Heart right ventricle (tissue), 16 donors: Measurements from ENCODE around the gene GOLGA2. TPM values are rescaled to one million over a fixed set of nuclear protein-coding genes. Genes with fewer than 3 reads are reported as not detected.

Experiments used
- ATAC-seq, 8 donors: fragments of 200-7000 bp; cut with Tn5 transposase; one replicate each; pipeline ENCODE4 v1.9.1; 2020; ENCODE audit warnings: mild to moderate bottlenecking in 8 of 8, moderate library complexity in 8 of 8, moderate number of reproducible peaks in 1 of 8
- DNase-seq, 2 donors: peaks; one replicate each; pipeline ENCODE4 v3.0.0-alpha.2; 2020
- H3K27ac ChIP-seq, 10 donors: fragments of 200-600 bp; sonication (generic) in 2 of 10; one replicate each; pipeline versions ENCODE4 v1.5.0 to v1.8.0; 2020 to 2022; ENCODE audit warnings: mild to moderate bottlenecking in 3 of 10
- H3K27me3 ChIP-seq, 7 donors: fragments of 200-600 bp; one replicate each; pipeline ENCODE4 v1.8.0; 2021 to 2022; ENCODE audit warnings: mild to moderate bottlenecking in 2 of 7
- H3K36me3 ChIP-seq, 9 donors: fragments of 200-600 bp; sonication (generic) in 1 of 9; one replicate each; pipeline versions ENCODE4 v1.5.0 to v1.8.0; 2020 to 2022; ENCODE audit warnings: mild to moderate bottlenecking in 2 of 9
- H3K4me1 ChIP-seq, 9 donors: fragments of 200-600 bp; sonication (generic) in 1 of 9; one replicate each; pipeline versions ENCODE4 v1.5.0 to v1.8.0; 2020 to 2022; ENCODE audit warnings: mild to moderate bottlenecking in 4 of 9
- H3K4me3 ChIP-seq, 10 donors: fragments of 200-600 bp; sonication (generic) in 2 of 10; one replicate each; pipeline versions ENCODE4 v1.5.0 to v1.8.0; 2020 to 2022; ENCODE audit warnings: mild to moderate bottlenecking in 7 of 10, moderate library complexity in 2 of 10
- H3K9me3 ChIP-seq, 11 donors: fragments of 200-600 bp in 10 of 11; sonication (generic) in 2 of 11; one replicate each; pipeline versions ENCODE4 v1.5.0 to v1.8.0; 2013 to 2022; ENCODE audit warnings: mild to moderate bottlenecking in 2 of 11, control low read depth in 1 of 11, moderate library complexity in 1 of 11
- CTCF ChIP-seq, 9 donors: fragments of 200-600 bp; sonication (generic) in 2 of 9; IDR thresholded peaks; one replicate each; pipeline versions ENCODE4 v1.5.0 to v1.8.0; 2021 to 2022; ENCODE audit warnings: antibody characterized with exemption in 9 of 9, mild to moderate bottlenecking in 5 of 9, moderate library complexity in 1 of 9
- WGBS, 2 donors: extraction: QIAGEN DNeasy Blood & Tissue Kit; methylation state at CpG; one replicate each; pipeline ENCODE4 v1.1.7; 2013; ENCODE audit warnings: inconsistent platforms in 1 of 2; 5-methylcytosine and 5-hydroxymethylcytosine counted together
- intact Hi-C, 10 donors: fragments of 100-400 bp; cut with DNase I; formaldehyde crosslinking; loops; one replicate each; pipeline versions ENCODE4 v1.11.1 to v1.14.2; 2022
- polyA plus RNA-seq, 2 donors: library from polyadenylated mRNA; stranded (reverse); fragments of 200-250 nt; gene quantifications; one replicate each; pipeline ENCODE4 v1.2.3, GENCODE V29; 2013
- total RNA-seq, 10 donors: library from RNA; stranded (reverse); fragmentation: NEBNext Ultra II Directional in 3 of 10; extraction: Animal tissue kit (Norgen Biotek cat#: 25700) in 3 of 10; gene quantifications; one replicate each; pipeline versions ENCODE4 v1.2.1 to v1.2.4, GENCODE V29; 2021 to 2023
- donor health status: Arrhythmogenic right ventricular cardiomyopathy.
- donor health status: ischemic (EF 13 %, LVEDD 7.1; RV severe dilation, severe dysfunction).
- donor health status: healthy with polysubstance abuse.
- donor health status: DM: no; HTN: yes; CAD: no.
- donor health status: DM: no; HTN: no; CAD: no.
- donor health status: ischemic (EF 25% LVEDD 6.9; RV normal size, moderate dysfunction).
- donor health status: ischemic (EF 25% LVEDD 5.7; RV mildly dilated, moderate dysfunction).
- donor health status: healthy.
- donor health status: DM: yes; HTN: yes; CAD: no.
- donor health status: Ischemic cardiomyopathy.
- donor health status: ischemic (EF 35%, LVEDD 5.7; RV mildly dilated, moderate dysfunction).
- donor health status: nonischemic (EF 11% LVEDD 7.7; RV severe dilation, severe dysfunction).
- donor health status: DM: yes; HTN: yes; CAD: no.
- donor health status: PGD.
- donor health status: ischemic (EF 29% LVEDD 5.4; RV normal size, mild dysfunction).
- donor health status: nonischemic (EF 23%, LVEDD 6.1; RV moderate dilation, normal function).

GOLGA2 gene
- total and polyA plus RNA-seq, 12 donors = 78.0 to 101 (median 89.1) TPM

- peaks cover 0 to 3% (median 0%) of the 10 kb centered on the region in 9 donors for H3K36me3 ChIP-seq
- H3K27me3 ChIP-seq = peaks cover 0 to 5% (median 0%) of the 10 kb centered on the region in 7 donors
- ATAC-seq (peak in 5 of 8 donors; percentile 42 to 64 (median 53)), DNase-seq (no peak)
- 63 to 70% methylated on average over 10 of the region's 10 CpGs for WGBS, 2 donors
- no peak overlapping the region for H3K4me3 ChIP-seq
- TF ChIP-seq CTCF (IDR thresholded peaks at IDR 0.05) = no peak
- H3K27ac ChIP-seq = peak overlapping the region in 9 of 10 donors; percentile 11 to 82 (median 58)
- peaks cover 0 to 40% (median 14%) of the 10 kb centered on the region in 9 donors for H3K4me1 ChIP-seq
- intact Hi-C loops = no loop called here
- H3K9me3 ChIP-seq = no peaks in the 10 kb centered on the region
Observed at GRCh38 chr9:128215491-128216409, 60.1 kb downstream of the GOLGA2 start.

DNA sequence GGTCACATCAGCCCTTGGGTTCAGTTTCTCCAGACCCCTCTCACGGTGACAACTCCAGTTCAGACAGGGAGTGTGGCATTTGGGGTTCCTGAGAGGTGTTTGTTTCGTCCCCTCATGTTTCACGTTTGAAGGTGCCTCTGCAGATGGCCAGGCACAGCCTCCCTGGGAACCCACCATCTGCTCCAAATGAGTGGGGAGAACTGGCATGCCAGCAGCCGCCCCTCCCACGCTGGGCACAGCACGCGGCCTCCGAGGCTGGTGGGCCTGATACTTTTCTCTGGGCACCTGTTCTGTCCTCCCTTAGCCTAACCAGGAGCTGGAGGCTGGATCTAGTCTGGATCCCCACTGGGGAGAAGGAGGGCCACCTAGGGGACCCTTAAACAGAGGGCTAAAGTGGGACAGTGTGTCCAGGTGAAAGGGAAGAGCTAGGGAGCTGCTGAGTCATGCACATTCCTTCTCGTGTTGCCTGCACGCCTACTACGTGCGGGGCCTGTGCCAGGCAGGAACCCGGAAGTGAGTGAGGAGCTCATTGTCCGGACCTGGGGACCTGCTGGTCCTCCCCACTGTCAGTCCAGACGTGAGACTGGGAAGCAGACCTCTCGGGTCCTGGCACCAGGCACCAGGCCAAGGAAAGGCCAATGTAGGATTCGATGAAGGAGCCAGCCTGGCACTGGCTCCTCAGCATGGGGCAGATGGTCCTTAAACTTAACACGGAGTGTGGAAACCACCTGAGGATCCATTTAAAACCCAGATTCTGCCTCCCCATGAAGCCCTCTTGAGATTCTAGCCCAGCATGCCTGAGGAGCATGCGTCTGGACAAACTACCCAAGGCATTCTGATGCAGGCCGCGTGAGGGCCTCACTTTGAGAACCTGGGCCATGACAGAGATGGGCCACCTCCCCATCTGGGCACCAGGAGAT, 61.0 kb downstream of the GOLGA2 start:
- no peak overlapping the region for H3K4me3 ChIP-seq
- H3K4me1 ChIP-seq = peaks cover 0 to 40% (median 14%) of the 10 kb centered on the region in 9 donors
- intact Hi-C loops = no loop called here
- peaks cover 0 to 5% (median 0%) of the 10 kb centered on the region in 7 donors for H3K27me3 ChIP-seq
- H3K36me3 ChIP-seq = no peaks in the 10 kb centered on the region
- no peak for ATAC-seq
- TF ChIP-seq CTCF (IDR thresholded peaks at IDR 0.05) = no peak
- no peaks in the 10 kb centered on the region for H3K9me3 ChIP-seq
- no peak for DNase-seq
- WGBS, 2 donors = 75 to 76% methylated on average over 21 of the region's 21 CpGs
- peak overlapping the region in 9 of 10 donors; percentile 11 to 82 (median 58) for H3K27ac ChIP-seq

- ATAC-seq (no peak), DNase-seq (no peak)
- Histone ChIP-seq H3K27me3 (peaks cover 0 to 5% (median 0%) of the 10 kb centered on the region in 7 donors), H3K9me3 (no peaks in the 10 kb centered on the region), H3K27ac (peak overlapping the region in 1 of 10 donors; percentile 47), H3K4me1 (peaks cover 0 to 36% (median 11%) of the 10 kb centered on the region in 9 donors), H3K4me3 (no peak overlapping the region), H3K36me3 (no peaks in the 10 kb centered on the region)
- 85 to 86% methylated on average over 12 of the region's 12 CpGs for WGBS, 2 donors
- TF ChIP-seq CTCF (IDR thresholded peaks at IDR 0.05) = no peak
- intact Hi-C loops = no loop called here
Observed at GRCh38 chr9:128213746-128214497, 61.9 kb downstream of the GOLGA2 start.
